ENCODE measurements around the gene NCAM1. TPM values are rescaled to one million over a fixed set of nuclear protein-coding genes. Genes with fewer than 3 reads are reported as not detected.
"Not testable (repeated sequence)": the region's sequence is repeated elsewhere in the genome, so short reads cannot be mapped to it uniquely, and the experiment has no call there.

Gene NCAM1
- polyA plus RNA-seq, 1 experiment, result 0.27 TPM

DNA sequence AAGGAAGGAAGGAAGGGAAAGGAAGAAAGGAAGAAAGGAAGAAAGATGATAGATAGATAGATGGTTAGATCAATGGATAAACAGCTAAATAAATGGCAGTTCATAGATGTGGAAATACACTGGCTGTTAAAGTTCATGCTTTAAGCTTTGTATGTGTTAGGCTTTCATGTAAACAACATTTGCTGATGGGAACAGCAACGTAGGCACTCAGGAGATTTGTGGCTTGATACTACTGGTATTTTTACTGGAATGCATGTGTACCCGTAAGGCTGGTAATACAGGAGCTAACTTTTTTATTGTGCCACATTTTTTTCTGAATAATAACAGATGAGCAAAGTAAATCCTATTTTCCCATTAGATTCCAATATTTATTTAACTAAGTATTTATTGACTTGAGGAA lies 85.6 kb downstream of the NCAM1 start:
- H3K36me3 ChIP-seq (ENCODE audit: control insufficient read depth, insufficient read depth, low read length), result no peaks in the 10 kb centered on the region
- no peaks in the 10 kb centered on the region for H3K27me3 ChIP-seq (ENCODE audit: control insufficient read depth, insufficient read depth, low read length)
- CTCF ChIA-PET, result interaction anchor here (0.6 kb wide), 1 partner anchor 191 kb away, joined by 3 read pairs; no protein-coding TSS in a partner anchor
- no peak for TF ChIP-seq CTCF (IDR thresholded peaks at IDR 0.05; ENCODE audit: insufficient read depth, low read depth, low read length)
- POLR2A ChIA-PET, result no interaction called here
- H3K4me3 ChIP-seq (ENCODE audit: low read depth, low read length), result no peak overlapping the region
- no peak for DNase-seq (ENCODE audit: low read depth)

DNA sequence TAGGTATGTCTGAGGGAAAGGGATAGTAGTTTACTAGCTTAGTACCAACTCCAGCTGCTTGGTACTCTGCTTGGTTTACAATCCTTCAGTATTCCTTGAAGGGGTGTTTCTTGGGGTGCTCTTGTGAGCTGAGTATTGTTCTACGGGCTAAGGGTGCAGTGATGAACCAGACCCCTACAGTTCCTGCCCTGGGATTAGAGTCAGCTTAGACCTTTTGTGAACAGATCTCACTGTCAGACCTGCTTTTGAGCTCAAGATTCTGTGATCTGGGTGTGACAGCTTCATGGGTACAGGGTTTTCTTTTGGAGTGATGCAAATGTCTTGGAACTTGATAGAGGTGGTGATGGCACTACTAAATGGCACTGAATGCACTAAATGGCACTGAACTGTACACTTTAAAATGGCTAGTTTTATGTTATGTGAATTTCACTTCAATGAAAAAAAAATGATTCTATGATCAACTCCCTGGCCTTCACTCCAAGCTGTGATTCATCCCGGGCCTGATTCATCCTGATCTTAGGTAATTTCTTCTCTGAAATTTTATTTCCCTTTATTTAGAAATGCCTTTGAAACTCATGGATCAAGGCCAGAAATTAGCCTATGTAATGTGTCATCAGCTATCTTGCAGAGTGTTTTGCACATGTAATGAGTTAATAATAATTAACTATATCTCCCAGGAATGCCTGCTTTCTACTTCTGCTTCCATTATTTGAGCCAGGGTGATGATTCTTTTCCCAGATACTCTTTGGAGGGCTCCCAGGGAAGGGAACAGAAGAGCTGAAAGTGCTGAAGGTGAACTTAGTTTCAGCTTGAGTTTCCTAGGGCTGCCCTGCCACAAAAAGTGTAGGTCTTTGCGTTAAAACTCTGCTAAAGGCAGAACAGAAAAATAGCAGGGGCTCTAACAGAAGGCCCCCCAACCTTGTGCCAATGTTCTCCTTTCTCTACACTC lies 87.9 kb downstream of the NCAM1 start:
- POLR2A ChIA-PET, result no interaction called here
- Histone ChIP-seq H3K36me3 (ENCODE audit: control insufficient read depth, insufficient read depth, low read length) (no peaks in the 10 kb centered on the region), H3K27me3 (ENCODE audit: control insufficient read depth, insufficient read depth, low read length) (no peaks in the 10 kb centered on the region), H3K4me3 (ENCODE audit: low read depth, low read length) (no peak overlapping the region)
- TF ChIP-seq CTCF (IDR thresholded peaks at IDR 0.05; ENCODE audit: insufficient read depth, low read depth, low read length), result no peak
- DNase-seq (ENCODE audit: low read depth), result peak; percentile 11
- CTCF ChIA-PET, result interaction anchor here (0.6 to 0.7 kb wide), 2 partner anchors 14 to 223 kb away, joined by 3 read pairs; no protein-coding TSS in a partner anchor

- POLR2A ChIA-PET; DNase-seq (ENCODE audit: low read depth); H3K36me3 ChIP-seq (ENCODE audit: control insufficient read depth, insufficient read depth, low read length); CTCF ChIA-PET; H3K4me3 ChIP-seq (ENCODE audit: low read depth, low read length); H3K27me3 ChIP-seq (ENCODE audit: control insufficient read depth, insufficient read depth, low read length): not testable (repeated sequence)
These were observed 91.8 kb downstream of the NCAM1 start for GRCh38 chr11:113053042-113053441.

DNA sequence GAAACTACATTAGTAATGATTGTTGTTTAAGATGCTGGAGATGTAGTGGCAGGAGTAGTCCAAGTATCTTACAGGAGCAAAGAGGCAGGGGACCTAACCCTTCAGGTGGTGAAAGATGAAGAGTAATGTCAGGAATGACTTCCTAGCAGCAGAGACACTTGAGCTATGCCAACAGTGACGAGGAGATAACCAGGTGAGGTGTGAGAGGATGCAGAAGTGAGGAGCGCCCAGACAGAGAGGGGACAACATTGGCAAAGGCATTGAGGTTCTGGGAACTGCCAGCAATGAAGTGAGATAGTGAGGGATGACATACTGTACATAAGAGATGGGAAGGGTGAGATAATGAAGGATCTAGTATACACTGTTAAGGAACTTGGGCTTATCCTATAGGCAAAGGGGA lies 95.8 kb downstream of the NCAM1 start:
- H3K27me3 ChIP-seq (ENCODE audit: control insufficient read depth, insufficient read depth, low read length), result no peaks in the 10 kb centered on the region
- ChIA-PET CTCF (no interaction called here), POLR2A (no interaction called here)
- H3K4me3 ChIP-seq (ENCODE audit: low read depth, low read length), result no peak overlapping the region
- no peaks in the 10 kb centered on the region for H3K36me3 ChIP-seq (ENCODE audit: control insufficient read depth, insufficient read depth, low read length)
- no peak for TF ChIP-seq CTCF (IDR thresholded peaks at IDR 0.05; ENCODE audit: insufficient read depth, low read depth, low read length)
- DNase-seq (ENCODE audit: low read depth), result no peak

DNA sequence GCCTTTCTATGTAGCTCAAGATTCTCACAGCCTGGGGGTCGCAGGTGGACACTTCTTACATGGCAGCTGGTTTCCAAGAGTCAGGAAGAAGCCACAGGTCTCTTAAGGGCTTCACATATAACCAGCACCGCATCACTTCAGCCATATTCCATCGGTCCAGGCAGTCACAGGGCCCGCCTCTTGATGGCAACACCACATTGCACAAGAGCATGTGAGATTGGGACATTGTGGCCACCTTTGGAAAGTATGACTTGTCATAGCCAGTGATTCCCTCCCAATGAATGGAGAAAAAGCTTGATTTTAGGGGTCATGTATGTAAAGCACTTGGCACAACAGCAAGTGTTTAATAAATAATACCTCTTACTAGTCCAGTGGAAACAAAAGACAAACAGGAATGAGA lies 98.3 kb downstream of the NCAM1 start:
- POLR2A ChIA-PET, result no interaction called here
- H3K27me3 ChIP-seq (ENCODE audit: control insufficient read depth, insufficient read depth, low read length), result no peaks in the 10 kb centered on the region
- H3K36me3 ChIP-seq (ENCODE audit: control insufficient read depth, insufficient read depth, low read length), result no peaks in the 10 kb centered on the region
- DNase-seq (ENCODE audit: low read depth), result no peak
- CTCF ChIA-PET, result no interaction called here
- no peak for TF ChIP-seq CTCF (IDR thresholded peaks at IDR 0.05; ENCODE audit: insufficient read depth, low read depth, low read length)
- H3K4me3 ChIP-seq (ENCODE audit: low read depth, low read length), result no peak overlapping the region
